ENCODE results near the gene APOBEC3C. TPM values are rescaled to one million over a fixed set of nuclear protein-coding genes. Genes with fewer than 3 reads are reported as not detected.
"Not testable (repeated sequence)": the region's sequence is repeated elsewhere in the genome, so short reads cannot be mapped to it uniquely, and the experiment has no call there.

Gene APOBEC3C
- total and polyA plus RNA-seq, 2 donors (not counting 1 experiment from before 2014, with no cell fraction given), result 19.2 to 44.5 TPM

- TF ChIP-seq, protein P1, sequence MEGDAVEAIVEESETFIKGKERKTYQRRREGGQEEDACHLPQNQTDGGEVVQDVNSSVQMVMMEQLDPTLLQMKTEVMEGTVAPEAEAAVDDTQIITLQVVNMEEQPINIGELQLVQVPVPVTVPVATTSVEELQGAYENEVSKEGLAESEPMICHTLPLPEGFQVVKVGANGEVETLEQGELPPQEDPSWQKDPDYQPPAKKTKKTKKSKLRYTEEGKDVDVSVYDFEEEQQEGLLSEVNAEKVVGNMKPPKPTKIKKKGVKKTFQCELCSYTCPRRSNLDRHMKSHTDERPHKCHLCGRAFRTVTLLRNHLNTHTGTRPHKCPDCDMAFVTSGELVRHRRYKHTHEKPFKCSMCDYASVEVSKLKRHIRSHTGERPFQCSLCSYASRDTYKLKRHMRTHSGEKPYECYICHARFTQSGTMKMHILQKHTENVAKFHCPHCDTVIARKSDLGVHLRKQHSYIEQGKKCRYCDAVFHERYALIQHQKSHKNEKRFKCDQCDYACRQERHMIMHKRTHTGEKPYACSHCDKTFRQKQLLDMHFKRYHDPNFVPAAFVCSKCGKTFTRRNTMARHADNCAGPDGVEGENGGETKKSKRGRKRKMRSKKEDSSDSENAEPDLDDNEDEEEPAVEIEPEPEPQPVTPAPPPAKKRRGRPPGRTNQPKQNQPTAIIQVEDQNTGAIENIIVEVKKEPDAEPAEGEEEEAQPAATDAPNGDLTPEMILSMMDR (conservative IDR thresholded peaks at IDR 0.05 in 1 of 2, IDR thresholded peaks at IDR 0.05 in 1 of 2; ENCODE audit: low read depth in 1 of 2, low read length in 2 of 2), result peak; percentile 79 to 96
- TF ChIP-seq EZH2 (IDR thresholded peaks at IDR 0.05; ENCODE audit: low read length, missing control alignments), result no peak
- Histone ChIP-seq H3K79me2 (ENCODE audit: control insufficient read depth, insufficient read depth, low read length) (no peaks in the 10 kb centered on the region), H3K4me1 (ENCODE audit: control insufficient read depth, extremely low read depth, insufficient read depth, low read length) (no peaks in the 10 kb centered on the region), H4K20me1 (ENCODE audit: control insufficient read depth, extremely low read depth, insufficient read depth, low read length) (no peaks in the 10 kb centered on the region), H3K9me3 (ENCODE audit: control insufficient read depth, insufficient read depth, low read depth, low read length) (no peaks in the 10 kb centered on the region), H3K27me3 (ENCODE audit: control insufficient read depth, insufficient read depth, low read length) (peaks cover 5% of the 10 kb centered on the region), H2AFZ (ENCODE audit: low read length) (no peak overlapping the region), H3K27ac (ENCODE audit: insufficient read depth, low read length) (no peak overlapping the region), H3K36me3 (ENCODE audit: control insufficient read depth, insufficient read depth, low read length) (no peaks in the 10 kb centered on the region), H3K9ac (ENCODE audit: insufficient read depth, low read length) (no peak overlapping the region), H3K4me2 (ENCODE audit: extremely low read depth, insufficient read depth, low read length) (no peak overlapping the region), H3K4me3 (replicated peaks in 1 of 4; ENCODE audit: control extremely low read depth in 1 of 4, insufficient read depth in 1 of 4, low read depth in 3 of 4, low read length in 4 of 4) (no peak overlapping the region)
- peak; percentile 16 to 37 for DNase-seq (ENCODE audit: low read depth in 2 of 2)
Measured at GRCh38 chr22:38973289-38974169, 40.5 kb upstream of the APOBEC3C start.

DNA sequence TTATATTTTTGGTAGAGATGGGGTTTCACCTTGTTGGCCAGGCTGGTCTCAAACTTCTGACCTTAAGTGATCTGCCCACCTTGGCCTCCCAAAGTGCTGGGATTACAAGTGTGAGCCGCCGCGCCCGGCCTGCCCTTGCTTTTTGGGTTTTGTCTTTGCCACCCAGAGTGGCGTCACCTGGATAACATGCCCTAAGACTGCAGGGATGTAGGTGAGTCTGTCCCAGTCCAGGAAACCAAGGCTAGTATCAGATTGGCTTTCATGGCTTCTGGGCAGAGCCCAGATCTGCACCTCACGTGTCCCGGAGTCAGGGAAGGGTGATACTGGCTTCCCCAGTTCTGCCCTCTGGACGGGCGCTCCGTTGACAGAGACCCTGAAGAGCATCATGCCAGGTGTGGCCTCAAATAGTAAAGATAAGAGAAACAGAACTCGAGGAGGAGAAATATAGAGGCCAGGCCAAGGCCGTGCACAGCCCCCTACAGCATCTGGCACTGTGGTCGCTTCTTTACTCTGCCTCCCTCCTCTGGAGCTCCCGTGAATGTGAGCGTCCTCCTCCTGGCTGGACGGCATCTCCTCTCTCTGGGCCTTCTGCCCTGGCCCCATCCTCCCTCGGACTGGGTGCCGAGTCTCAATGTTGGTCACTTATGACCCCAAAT lies 39.8 kb upstream of the APOBEC3C start:
- no peak overlapping the region for H3K9ac ChIP-seq (ENCODE audit: insufficient read depth, low read length)
- no peak for TF ChIP-seq EZH2 (IDR thresholded peaks at IDR 0.05; ENCODE audit: low read length, missing control alignments)
- TF ChIP-seq, protein P1 (conservative IDR thresholded peaks at IDR 0.05 in 1 of 2, IDR thresholded peaks at IDR 0.05 in 1 of 2; ENCODE audit: low read depth in 1 of 2, low read length in 2 of 2), result no peak

DNA sequence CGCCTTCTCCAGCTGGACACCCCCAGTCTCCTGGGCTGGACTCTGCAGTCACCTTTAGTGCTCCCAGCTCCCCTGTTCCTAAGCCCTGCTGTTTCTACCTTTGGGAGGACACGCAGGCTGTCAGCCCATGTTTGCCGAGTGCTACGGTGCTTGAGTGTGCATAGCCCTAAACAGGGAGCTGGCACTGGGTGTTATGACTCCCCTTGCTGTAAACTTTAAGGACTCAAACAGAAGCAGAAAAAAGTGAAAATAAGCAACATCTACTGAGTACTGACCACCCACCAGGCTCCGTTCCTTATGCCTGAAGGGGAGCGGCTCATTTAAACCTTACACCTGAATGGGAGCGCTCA lies 39.3 kb upstream of the APOBEC3C start:
- Histone ChIP-seq H4K20me1 (ENCODE audit: control insufficient read depth, extremely low read depth, insufficient read depth, low read length) (no peaks in the 10 kb centered on the region), H3K9me3 (ENCODE audit: control insufficient read depth, insufficient read depth, low read depth, low read length) (no peaks in the 10 kb centered on the region), H3K4me3 (replicated peaks in 1 of 4; ENCODE audit: control extremely low read depth in 1 of 4, insufficient read depth in 1 of 4, low read depth in 3 of 4, low read length in 4 of 4) (no peak overlapping the region), H3K79me2 (ENCODE audit: control insufficient read depth, insufficient read depth, low read length) (no peaks in the 10 kb centered on the region), H3K9ac (ENCODE audit: insufficient read depth, low read length) (no peak overlapping the region), H3K4me2 (ENCODE audit: extremely low read depth, insufficient read depth, low read length) (no peak overlapping the region), H2AFZ (ENCODE audit: low read length) (no peak overlapping the region), H3K36me3 (ENCODE audit: control insufficient read depth, insufficient read depth, low read length) (no peaks in the 10 kb centered on the region), H3K27ac (ENCODE audit: insufficient read depth, low read length) (no peak overlapping the region), H3K4me1 (ENCODE audit: control insufficient read depth, extremely low read depth, insufficient read depth, low read length) (no peaks in the 10 kb centered on the region), H3K27me3 (ENCODE audit: control insufficient read depth, insufficient read depth, low read length) (peaks cover 5% of the 10 kb centered on the region)
- TF ChIP-seq, protein P1 (conservative IDR thresholded peaks at IDR 0.05 in 1 of 2, IDR thresholded peaks at IDR 0.05 in 1 of 2; ENCODE audit: low read depth in 1 of 2, low read length in 2 of 2), result no peak
- TF ChIP-seq EZH2 (IDR thresholded peaks at IDR 0.05; ENCODE audit: low read length, missing control alignments), result no peak
- DNase-seq (ENCODE audit: low read depth in 2 of 2), result no peak

More for the DNA sequence above, 39.8 kb upstream of the APOBEC3C start:
- peaks cover 5% of the 10 kb centered on the region for H3K27me3 ChIP-seq (ENCODE audit: control insufficient read depth, insufficient read depth, low read length)
- no peak overlapping the region for H3K27ac ChIP-seq (ENCODE audit: insufficient read depth, low read length)
- no peak overlapping the region for H3K4me3 ChIP-seq (replicated peaks in 1 of 4; ENCODE audit: control extremely low read depth in 1 of 4, insufficient read depth in 1 of 4, low read depth in 3 of 4, low read length in 4 of 4)
- no peaks in the 10 kb centered on the region for H3K79me2 ChIP-seq (ENCODE audit: control insufficient read depth, insufficient read depth, low read length)
- H3K36me3 ChIP-seq (ENCODE audit: control insufficient read depth, insufficient read depth, low read length), result no peaks in the 10 kb centered on the region
- no peaks in the 10 kb centered on the region for H4K20me1 ChIP-seq (ENCODE audit: control insufficient read depth, extremely low read depth, insufficient read depth, low read length)
- no peak overlapping the region for H2AFZ ChIP-seq (ENCODE audit: low read length)
- H3K9me3 ChIP-seq (ENCODE audit: control insufficient read depth, insufficient read depth, low read depth, low read length), result no peaks in the 10 kb centered on the region
- H3K4me2 ChIP-seq (ENCODE audit: extremely low read depth, insufficient read depth, low read length), result no peak overlapping the region
- no peak for DNase-seq (ENCODE audit: low read depth in 2 of 2)
- no peaks in the 10 kb centered on the region for H3K4me1 ChIP-seq (ENCODE audit: control insufficient read depth, extremely low read depth, insufficient read depth, low read length)

- not testable (repeated sequence) for H3K4me2 ChIP-seq (ENCODE audit: extremely low read depth, insufficient read depth, low read length); H3K27ac ChIP-seq (ENCODE audit: insufficient read depth, low read length); H3K9me3 ChIP-seq (ENCODE audit: control insufficient read depth, insufficient read depth, low read depth, low read length); H3K4me3 ChIP-seq (replicated peaks in 1 of 4; ENCODE audit: control extremely low read depth in 1 of 4, insufficient read depth in 1 of 4, low read depth in 3 of 4, low read length in 4 of 4); H3K9ac ChIP-seq (ENCODE audit: insufficient read depth, low read length); H4K20me1 ChIP-seq (ENCODE audit: control insufficient read depth, extremely low read depth, insufficient read depth, low read length); H2AFZ ChIP-seq (ENCODE audit: low read length); DNase-seq (ENCODE audit: low read depth in 2 of 2); H3K4me1 ChIP-seq (ENCODE audit: control insufficient read depth, extremely low read depth, insufficient read depth, low read length); H3K27me3 ChIP-seq (ENCODE audit: control insufficient read depth, insufficient read depth, low read length); H3K36me3 ChIP-seq (ENCODE audit: control insufficient read depth, insufficient read depth, low read length); H3K79me2 ChIP-seq (ENCODE audit: control insufficient read depth, insufficient read depth, low read length)
Measured at GRCh38 chr22:38977289-38977688, 36.8 kb upstream of the APOBEC3C start.
